ENCODE results near the gene KRT6B.

DNA sequence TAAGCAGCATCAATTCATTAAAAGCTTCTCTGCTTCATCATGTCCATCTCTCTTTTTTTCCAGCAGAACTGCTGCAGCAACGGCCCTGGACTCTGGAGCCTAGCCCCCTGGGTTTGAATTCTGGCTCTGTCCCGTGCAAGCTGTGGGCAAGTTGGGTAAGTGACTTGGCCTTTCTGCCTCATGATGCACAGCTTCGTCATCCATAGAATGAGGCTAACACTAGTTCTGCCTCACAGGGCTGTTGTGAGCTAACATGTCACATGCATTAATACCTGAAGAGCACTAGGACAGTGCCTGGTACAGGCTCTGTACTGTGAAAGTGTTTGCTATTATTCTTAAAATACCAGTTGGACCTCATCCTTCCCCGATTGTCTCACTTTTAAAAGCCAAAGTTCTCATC is 50.0 kb downstream of the KRT6B start:
- no peak for TF ChIP-seq HNRNPUL1 (IDR thresholded peaks at IDR 0.05; ENCODE audit: low read length)
- TF ChIP-seq MAX (CRISPR knock-in tag; IDR thresholded peaks at IDR 0.05) = no peak
- no peak for TF ChIP-seq ZNF592 (IDR thresholded peaks at IDR 0.05)
- TF ChIP-seq RBFOX2 (IDR thresholded peaks at IDR 0.05; ENCODE audit: low read depth, low read length) = no peak
- no peak for TF ChIP-seq ZFP36 (IDR thresholded peaks at IDR 0.05; ENCODE audit: low read depth, low read length, partially characterized antibody)
- no peak for TF ChIP-seq VEZF1 (CRISPR knock-in tag; IDR thresholded peaks at IDR 0.05)
- TF ChIP-seq, protein P1, sequence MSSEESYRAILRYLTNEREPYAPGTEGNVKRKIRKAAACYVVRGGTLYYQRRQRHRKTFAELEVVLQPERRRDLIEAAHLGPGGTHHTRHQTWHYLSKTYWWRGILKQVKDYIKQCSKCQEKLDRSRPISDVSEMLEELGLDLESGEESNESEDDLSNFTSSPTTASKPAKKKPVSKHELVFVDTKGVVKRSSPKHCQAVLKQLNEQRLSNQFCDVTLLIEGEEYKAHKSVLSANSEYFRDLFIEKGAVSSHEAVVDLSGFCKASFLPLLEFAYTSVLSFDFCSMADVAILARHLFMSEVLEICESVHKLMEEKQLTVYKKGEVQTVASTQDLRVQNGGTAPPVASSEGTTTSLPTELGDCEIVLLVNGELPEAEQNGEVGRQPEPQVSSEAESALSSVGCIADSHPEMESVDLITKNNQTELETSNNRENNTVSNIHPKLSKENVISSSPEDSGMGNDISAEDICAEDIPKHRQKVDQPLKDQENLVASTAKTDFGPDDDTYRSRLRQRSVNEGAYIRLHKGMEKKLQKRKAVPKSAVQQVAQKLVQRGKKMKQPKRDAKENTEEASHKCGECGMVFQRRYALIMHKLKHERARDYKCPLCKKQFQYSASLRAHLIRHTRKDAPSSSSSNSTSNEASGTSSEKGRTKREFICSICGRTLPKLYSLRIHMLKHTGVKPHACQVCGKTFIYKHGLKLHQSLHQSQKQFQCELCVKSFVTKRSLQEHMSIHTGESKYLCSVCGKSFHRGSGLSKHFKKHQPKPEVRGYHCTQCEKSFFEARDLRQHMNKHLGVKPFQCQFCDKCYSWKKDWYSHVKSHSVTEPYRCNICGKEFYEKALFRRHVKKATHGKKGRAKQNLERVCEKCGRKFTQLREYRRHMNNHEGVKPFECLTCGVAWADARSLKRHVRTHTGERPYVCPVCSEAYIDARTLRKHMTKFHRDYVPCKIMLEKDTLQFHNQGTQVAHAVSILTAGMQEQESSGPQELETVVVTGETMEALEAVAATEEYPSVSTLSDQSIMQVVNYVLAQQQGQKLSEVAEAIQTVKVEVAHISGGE (CRISPR knock-in tag; IDR thresholded peaks at IDR 0.05) = no peak
- no peak for TF ChIP-seq CTCF (IDR thresholded peaks at IDR 0.05 in 2 of 3, conservative IDR thresholded peaks at IDR 0.05 in 1 of 3; ENCODE audit: insufficient read depth in 2 of 3, low read depth in 1 of 3, low read length in 3 of 3)
- no peak for TF ChIP-seq MAFK (IDR thresholded peaks at IDR 0.05; ENCODE audit: low read length)
